ENCODE results near the gene CD48.

GRCh38 chr1:160738271-160738670, 26.6 kb upstream of the CD48 start:
- no peak for TF ChIP-seq CTCF (IDR thresholded peaks at IDR 0.05; ENCODE audit: low read depth, low read length, missing input control)
- TF ChIP-seq SP1 (IDR thresholded peaks at IDR 0.05): no peak
- no peak for TF ChIP-seq RXRA (IDR thresholded peaks at IDR 0.05)
- TF ChIP-seq HNF4A (conservative IDR thresholded peaks at IDR 0.05): no peak
- no peak for TF ChIP-seq TAF1 (conservative IDR thresholded peaks at IDR 0.05)
- TF ChIP-seq ZBTB33 (IDR thresholded peaks at IDR 0.05): no peak
- no peak for TF ChIP-seq REST (IDR thresholded peaks at IDR 0.05)
- TF ChIP-seq ATF3 (IDR thresholded peaks at IDR 0.05): no peak
- no peak for TF ChIP-seq HNF4G (IDR thresholded peaks at IDR 0.05)
- TF ChIP-seq JUND (IDR thresholded peaks at IDR 0.05): no peak
- TF ChIP-seq GABPA (IDR thresholded peaks at IDR 0.05 in 1 of 2, conservative IDR thresholded peaks at IDR 0.05 in 1 of 2): no peak
- TF ChIP-seq YY1 (IDR thresholded peaks at IDR 0.05): no peak
- no peak for TF ChIP-seq NR2F2 (IDR thresholded peaks at IDR 0.05)

Measured in liver (tissue), 3 donors.